Sciatic nerve (tissue), 2 donors: ENCODE results near the gene DPM2. TPM values are rescaled to one million over a fixed set of nuclear protein-coding genes. Genes with fewer than 3 reads are reported as not detected.

ENCODE experiments used
- ATAC-seq: fragments of 200-7000 bp; cut with Tn5 transposase; one replicate; pipeline ENCODE4 v1.9.1; 2020; ENCODE audit warnings: mild to moderate bottlenecking, moderate library complexity
- DNase-seq: peaks from one replicate; pipeline ENCODE4 v3.0.0-alpha.2; 2020; ENCODE audit warnings: low spot score
- intact Hi-C: fragments of 100-400 bp; cut with DNase I; formaldehyde crosslinking; loops from one replicate; pipeline ENCODE4 v1.14.2; 2022
- total RNA-seq: library from RNA; stranded (reverse); fragmentation: NEBNext Ultra II Directional; extraction: Animal tissue kit (Norgen Biotek cat#: 25700); gene quantifications from one replicate; pipeline ENCODE4 v1.2.1, GENCODE V29; 2021
- donor health status: DM: no; HTN: no; CAD: no.
- donor health status: DM: no; HTN: no; CAD: no.

The DPM2 gene
- total RNA-seq, 1 donor from 2014 or later: 24.6 TPM

- no peak for ATAC-seq
- intact Hi-C loops: loop anchor here (5.0 kb wide), 1 partner anchor 41 kb away; no protein-coding TSS in a partner anchor
- no peak for DNase-seq
Measured at GRCh38 chr9:127912882-127913281, 24.8 kb downstream of the DPM2 start.

- ATAC-seq: no peak
- DNase-seq: no peak
- intact Hi-C loops: loop anchor here (5.0 kb wide), 1 partner anchor 40 kb away; no protein-coding TSS in a partner anchor
Measured at GRCh38 chr9:127912296-127912695, 25.4 kb downstream of the DPM2 start.

GRCh38 chr9:127910613-127911205 is 26.9 kb downstream of the DPM2 start:
- intact Hi-C loops: loop anchor here (5.0 kb wide), 1 partner anchor 38 kb away; no protein-coding TSS in a partner anchor
- DNase-seq (no peak), ATAC-seq (peak; percentile 58)

- ATAC-seq: no peak
- intact Hi-C loops: loop anchor here (5.0 kb wide), 1 partner anchor 38 kb away; no protein-coding TSS in a partner anchor
- no peak for DNase-seq
Measured at GRCh38 chr9:127909839-127910273, 27.8 kb downstream of the DPM2 start.

GRCh38 chr9:127908660-127908926 is 29.1 kb downstream of the DPM2 start:
- intact Hi-C loops: no loop called here
- ATAC-seq (no peak), DNase-seq (no peak)

- intact Hi-C loops: no loop called here
- DNase-seq (no peak), ATAC-seq (no peak)
Measured at GRCh38 chr9:127907867-127908659, 29.6 kb downstream of the DPM2 start.

GRCh38 chr9:127905788-127906191 is 31.9 kb downstream of the DPM2 start:
- DNase-seq: no peak
- ATAC-seq: no peak

GRCh38 chr9:127905004-127905728 is 32.5 kb downstream of the DPM2 start:
- intact Hi-C loops: no loop called here
- ATAC-seq: peak; percentile 1
- DNase-seq: no peak

More at GRCh38 chr9:127905788-127906191, 31.9 kb downstream of the DPM2 start:
- intact Hi-C loops: no loop called here

- intact Hi-C loops: no loop called here
- DNase-seq (no peak), ATAC-seq (peak; percentile 16)
Measured at GRCh38 chr9:127904561-127905003, 33.1 kb downstream of the DPM2 start.

GRCh38 chr9:127903557-127904475 is 33.8 kb downstream of the DPM2 start:
- ATAC-seq (peak; percentile 46), DNase-seq (peak; percentile 89)
- intact Hi-C loops: no loop called here

GRCh38 chr9:127899128-127899943 is 38.3 kb downstream of the DPM2 start, which contains the start of gene ST6GALNAC6:
Gene ST6GALNAC6, minus strand, starts transcription at chr9:127899603. Its CDS starts 1,622 bp downstream, at chr9:127897981.
- peak; percentile 87 for DNase-seq
- intact Hi-C loops: no loop called here
- peak; percentile 60 for ATAC-seq

GRCh38 chr9:127898433-127899127 is 39.1 kb downstream of the DPM2 start:
- peak; percentile 69 for ATAC-seq
- no peak for DNase-seq
- intact Hi-C loops: no loop called here

- ATAC-seq (peak; percentile 91), DNase-seq (peak; percentile 91)
- intact Hi-C loops: no loop called here
Measured at GRCh38 chr9:127897193-127897692, 40.4 kb downstream of the DPM2 start.

GRCh38 chr9:127896395-127897192 is 41.1 kb downstream of the DPM2 start:
- ATAC-seq: peak; percentile 13
- intact Hi-C loops: no loop called here

GRCh38 chr9:127895811-127896210 is 41.8 kb downstream of the DPM2 start:
- DNase-seq: no peak
- ATAC-seq: no peak
- intact Hi-C loops: no loop called here

More at GRCh38 chr9:127896395-127897192, 41.1 kb downstream of the DPM2 start:
- DNase-seq: no peak

- DNase-seq: no peak
- intact Hi-C loops: no loop called here
Measured at GRCh38 chr9:127893392-127893791, 44.3 kb downstream of the DPM2 start.

More at GRCh38 chr9:127893392-127893791, 44.3 kb downstream of the DPM2 start:
- no peak for ATAC-seq
